NCI-H510A (cell line): ENCODE data around the gene MINAR2.

Source experiments
- DNase-seq: peaks from one replicate; lab custom pipeline; 2025; lab: John Stamatoyannopoulos, UW

Gene MINAR2

GRCh38 chr5:129771058-129771838, 23.4 kb downstream of the MINAR2 start:
- peak; percentile 34 for DNase-seq

DNA sequence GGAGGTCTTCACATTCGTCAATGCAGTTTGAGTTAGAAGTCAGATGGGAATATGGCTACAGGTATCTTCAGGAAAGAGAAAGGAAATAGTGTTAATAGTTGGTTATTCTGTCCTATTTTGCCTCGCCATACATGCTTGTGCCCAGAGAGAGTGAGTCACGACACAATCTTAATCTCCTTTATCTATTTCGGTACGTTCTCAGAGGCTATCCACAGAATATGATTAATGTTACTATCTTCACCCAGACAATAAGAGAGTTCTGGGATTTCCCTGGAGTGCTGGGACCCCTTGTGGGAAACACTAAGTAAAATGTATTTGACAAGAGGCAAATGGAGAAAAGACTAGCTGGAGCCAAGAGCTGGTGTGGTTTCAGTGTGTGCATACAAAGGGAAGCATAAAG, 25.5 kb downstream of the MINAR2 start:
- no peak for DNase-seq

- no peak for DNase-seq
Observed at GRCh38 chr5:129781594-129781993, 33.7 kb downstream of the MINAR2 start.

DNA sequence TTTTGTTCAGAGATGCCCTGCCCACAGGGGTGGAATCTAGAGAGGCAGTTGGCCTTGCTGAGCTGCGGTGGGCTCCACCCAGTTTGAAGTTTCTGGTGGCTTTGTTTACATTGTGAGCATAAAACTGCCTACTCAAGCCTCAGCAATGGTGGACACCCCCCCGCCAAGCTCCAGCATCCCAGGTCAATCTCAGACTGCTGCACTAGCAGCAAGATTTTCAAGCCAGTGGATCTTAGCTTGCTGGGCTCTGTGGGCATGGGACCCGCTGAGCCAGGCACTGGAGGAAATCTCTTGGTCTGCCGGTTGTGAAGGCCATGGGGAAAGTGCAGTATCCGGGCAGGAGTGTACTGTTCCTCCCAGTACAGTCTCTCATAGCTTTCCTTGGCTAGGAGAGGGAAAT, 55.5 kb downstream of the MINAR2 start:
- DNase-seq, result no peak

GRCh38 chr5:129804705-129805104, 56.8 kb downstream of the MINAR2 start:
- peak; percentile 22 for DNase-seq

GRCh38 chr5:129807162-129807814, 59.4 kb downstream of the MINAR2 start:
- no peak for DNase-seq
